GM19468 (cell line): ENCODE results near the gene DEFB116.
"Not testable (repeated sequence)": the region's sequence is repeated elsewhere in the genome, so short reads cannot be mapped to it uniquely, and the experiment has no call there.

Source experiments
- ATAC-seq: cut with Tn5 transposase; IDR thresholded peaks from one replicate; pipeline ENCODE4 v1.9.1; 2021; ENCODE audit warnings: mild to moderate bottlenecking, moderate library complexity, moderate number of reproducible peaks; ENCODE audit not compliant: unreplicated experiment; ENCODE audit errors: extremely low read depth

Gene DEFB116, protein sequence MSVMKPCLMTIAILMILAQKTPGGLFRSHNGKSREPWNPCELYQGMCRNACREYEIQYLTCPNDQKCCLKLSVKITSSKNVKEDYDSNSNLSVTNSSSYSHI

DNA sequence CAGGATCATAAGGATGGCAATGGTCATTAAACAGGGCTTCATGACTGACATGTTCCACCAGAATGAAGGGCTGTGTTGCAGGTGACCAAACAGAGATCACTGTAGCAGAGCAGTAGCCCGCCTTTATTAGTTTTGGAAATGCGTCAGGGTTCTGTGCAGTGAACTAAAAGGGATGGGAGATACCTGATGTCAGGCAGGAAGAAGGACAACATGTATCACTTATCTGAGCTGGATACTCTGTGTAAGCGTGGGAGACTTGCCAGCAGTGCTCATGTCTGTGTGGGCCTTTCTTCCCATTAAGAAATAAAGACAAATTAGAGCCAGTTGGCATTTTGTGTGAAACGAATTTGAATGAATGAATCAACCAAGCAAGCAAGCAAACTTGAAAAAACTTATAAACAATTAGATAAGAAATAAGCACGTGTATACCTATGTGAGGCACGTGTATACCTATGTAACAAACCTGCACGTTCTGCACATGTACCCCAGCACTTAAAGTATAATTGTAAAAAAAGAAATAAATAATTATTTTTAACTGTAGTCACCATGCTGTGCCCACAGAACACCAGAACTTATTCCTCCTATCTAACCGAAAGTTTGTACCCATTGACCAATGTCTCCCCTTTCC, at the start of gene DEFB116:
Gene DEFB116, minus strand, starts transcription at position 51 of the 628 bp plus-strand sequence. Its CDS starts 0 bp downstream, at position 51.
- no peak for ATAC-seq

DNA sequence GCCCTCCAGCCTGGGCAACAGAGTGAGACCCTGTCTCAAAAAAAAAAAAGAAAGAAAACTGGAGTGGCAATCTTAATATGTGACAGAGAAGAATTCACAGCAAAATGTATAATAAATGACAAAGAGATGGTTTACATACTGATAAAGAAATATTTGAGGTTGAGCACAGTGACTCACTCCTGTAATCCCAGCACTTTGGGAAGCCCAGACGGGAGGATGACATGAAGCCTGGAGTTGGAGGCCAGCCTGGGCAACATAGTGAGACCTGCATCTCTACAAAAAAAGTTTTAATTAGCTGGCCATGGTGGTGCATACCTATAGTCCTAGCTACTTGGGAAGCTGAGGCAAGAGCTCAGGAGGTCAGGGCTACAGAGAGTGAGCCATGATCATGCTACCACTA, 47.6 kb upstream of the DEFB116 start:
- ATAC-seq: no peak

DNA sequence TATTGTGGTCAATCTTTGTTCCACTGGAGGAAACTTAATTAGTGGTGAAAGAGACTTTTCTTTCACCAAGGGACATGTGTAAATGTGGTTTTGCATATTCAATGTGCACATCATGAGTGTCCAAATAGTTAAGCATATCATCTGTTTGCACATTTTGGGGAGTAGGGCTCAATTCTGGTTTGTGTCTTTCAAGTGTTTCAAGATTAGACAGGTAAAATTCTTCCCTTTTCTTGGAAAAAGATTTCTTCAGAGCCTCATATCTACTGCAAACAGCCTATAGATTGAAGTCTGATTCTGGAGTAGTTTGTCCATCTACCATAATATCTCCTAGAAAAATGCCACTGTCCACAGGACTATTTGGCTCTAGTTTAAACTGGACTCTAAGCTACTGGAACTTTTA, 33.1 kb upstream of the DEFB116 start:
- no peak for ATAC-seq

DNA sequence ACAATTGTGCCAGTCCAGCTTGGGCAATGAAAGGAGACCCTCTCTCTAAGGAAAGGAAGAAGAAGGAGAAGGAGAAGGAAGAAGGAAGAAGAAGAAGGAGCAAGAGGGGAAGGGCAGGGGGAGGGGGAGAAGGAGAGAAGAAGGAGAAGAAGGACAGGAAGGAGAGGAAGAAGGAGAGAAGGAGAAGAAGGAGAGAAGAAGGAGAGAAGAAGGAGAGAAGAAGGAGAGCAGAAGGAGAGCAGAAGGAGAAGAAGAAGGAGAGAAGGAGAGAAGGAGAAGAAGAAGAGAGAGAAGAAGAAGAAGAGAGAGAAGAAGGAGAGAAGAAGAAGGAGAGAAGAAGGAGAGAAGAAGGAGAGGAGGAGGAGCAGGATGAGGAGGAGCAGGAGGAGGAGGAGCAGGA, 22.5 kb upstream of the DEFB116 start:
- no peak for ATAC-seq

DNA sequence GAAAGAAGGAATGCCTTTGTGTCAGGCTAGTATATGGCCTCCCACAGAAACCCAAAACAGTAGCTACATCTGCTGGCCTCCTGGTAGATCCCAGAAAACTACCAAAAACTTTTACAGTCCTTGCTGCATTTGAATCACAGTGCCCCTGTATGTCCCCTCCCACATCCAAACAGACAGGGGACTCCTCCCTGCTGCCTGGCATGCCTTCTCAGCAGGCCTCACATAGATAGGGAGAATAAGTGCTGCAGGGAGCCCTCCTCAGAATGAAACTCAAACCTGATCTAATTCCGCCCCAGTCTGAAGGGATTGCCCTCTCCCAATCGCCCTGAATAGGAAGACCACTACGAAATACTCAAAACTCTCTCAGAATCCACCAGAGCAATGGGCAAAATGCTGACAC, 14.1 kb upstream of the DEFB116 start:
- no peak for ATAC-seq

DNA sequence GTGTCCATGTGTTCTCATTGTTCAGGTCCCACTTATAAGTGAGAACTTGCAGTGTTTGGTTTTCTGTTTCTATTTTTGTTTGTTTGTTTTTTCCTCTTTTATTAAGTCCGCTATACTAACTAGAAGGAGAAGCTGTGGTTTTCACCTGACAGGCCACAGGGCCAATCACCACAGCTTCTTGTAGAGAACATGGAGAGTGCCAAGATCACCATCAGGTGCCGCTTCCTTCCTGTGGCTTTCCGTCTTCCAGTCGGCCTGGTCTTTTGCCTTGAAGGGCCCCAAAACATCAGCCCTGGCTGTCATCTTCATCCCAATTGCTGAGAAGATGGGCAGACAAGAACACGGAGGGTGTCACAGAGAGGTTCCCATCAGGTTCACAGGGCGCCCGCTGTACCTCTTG, 23.4 kb downstream of the DEFB116 start:
- ATAC-seq: not testable (repeated sequence)

DNA sequence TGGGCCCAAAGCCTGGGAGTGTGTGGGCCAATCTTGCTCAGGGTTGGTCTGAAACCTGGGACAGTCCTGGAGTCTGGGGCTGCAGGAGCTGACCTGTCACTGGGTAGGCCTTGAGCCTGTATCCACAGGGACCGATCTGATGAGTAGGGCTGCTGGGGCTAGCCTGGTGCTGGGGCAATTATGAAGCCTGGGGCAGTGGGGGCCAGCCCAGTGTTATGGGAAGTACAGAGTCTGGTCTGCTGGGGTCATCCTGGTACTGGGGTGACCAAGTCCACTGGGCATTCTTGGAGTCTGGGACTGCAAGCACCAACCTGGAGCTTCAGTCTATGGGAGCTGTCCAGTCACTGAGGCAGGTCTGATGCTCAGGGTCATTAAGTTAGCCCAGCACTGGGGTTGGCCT, 30.2 kb downstream of the DEFB116 start:
- ATAC-seq: no peak

DNA sequence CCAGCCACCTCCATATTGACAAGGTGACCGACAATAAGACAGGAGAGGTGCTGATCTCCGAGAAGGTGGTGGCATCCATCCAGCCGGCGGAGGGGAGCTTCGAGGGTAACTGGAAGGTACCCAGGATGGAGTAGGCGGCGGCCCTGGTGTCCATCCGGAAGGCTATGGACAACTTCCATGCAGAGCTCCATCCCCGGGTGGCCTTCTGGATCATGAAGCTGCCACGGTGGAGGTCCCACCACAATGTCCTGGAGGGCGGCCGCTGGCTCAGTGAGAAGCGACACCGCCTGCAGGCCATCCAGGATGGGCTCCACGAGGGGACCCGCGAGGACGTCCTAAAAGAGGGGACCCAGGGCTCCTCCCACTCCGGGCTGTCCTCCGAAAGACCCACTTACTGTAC, 33.9 kb downstream of the DEFB116 start:
- ATAC-seq: no peak

DNA sequence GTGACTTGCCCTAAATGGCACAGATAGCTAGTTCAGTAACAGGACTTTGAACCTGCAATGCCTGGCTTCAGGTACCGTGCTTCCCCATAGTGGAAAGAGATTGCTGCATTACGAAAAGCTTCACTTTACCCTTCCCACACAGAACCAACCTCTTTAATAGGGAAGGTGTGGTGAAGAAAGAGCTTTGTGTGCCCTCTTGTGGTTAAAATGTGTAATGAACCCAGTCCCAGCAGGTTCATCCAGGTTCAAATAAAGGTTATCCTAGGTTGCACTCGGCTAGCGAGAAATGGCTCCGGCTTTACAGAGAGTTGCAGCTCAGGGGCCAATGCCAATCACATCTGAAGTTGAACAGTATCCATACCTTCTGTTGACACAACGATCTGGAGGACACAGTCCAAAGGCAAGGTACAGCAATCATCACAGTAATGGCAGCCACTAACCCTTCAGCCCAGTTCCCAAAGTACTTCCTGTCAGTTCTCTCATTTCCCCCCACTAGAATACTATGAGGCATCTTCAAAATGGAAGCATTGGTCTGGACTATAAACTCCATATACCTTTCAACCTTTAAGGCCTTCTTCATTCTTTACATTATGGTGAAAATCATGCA, 48.0 kb downstream of the DEFB116 start:
- no peak for ATAC-seq

DNA sequence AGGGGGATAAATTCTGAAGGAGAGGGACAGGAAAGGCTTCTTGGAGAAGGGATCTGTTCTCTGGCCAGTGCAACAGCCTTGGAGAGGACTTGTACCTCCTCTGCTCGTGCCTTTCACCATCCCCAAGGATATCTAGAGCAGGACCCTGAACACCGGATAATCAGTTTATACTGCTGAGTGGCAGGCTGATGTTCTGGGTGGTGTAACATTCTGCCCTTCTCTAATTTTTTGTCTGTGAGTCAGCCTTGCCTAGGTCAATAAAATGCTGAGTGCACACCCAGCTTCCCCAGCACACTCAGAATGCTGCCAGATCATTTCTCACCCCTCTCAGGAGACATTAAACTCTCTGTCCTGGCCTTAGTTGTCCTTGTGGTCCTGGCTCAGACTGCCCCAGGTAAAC, 51.0 kb downstream of the DEFB116 start, which contains the start of gene DEFB115:
Gene DEFB115, plus strand, starts transcription at position 301 of the 400 bp plus-strand sequence. Its CDS starts 0 bp downstream, at position 301.
- ATAC-seq: no peak

DNA sequence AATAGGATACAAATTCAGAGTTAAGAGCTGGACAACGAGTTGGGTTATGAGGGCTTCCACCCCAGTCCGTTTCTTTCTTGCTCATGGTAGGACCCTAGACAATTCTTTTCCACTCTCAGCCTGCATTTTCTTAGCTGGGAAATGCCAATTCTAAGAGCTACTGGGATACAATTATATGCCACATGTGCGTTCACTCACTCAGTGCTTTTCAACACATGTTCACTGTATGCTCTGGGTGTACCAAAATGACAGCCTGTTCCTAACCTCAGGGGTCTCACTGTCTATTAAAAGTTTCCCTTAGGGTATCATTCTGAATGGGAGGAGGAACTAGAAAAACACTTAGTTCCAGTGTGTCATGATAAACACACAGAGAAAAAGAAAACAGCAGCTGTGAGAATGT, 51.4 kb downstream of the DEFB116 start:
- ATAC-seq: no peak
